Activated CD8-positive, alpha-beta T cell treated with anti-CD3 and anti-CD28 coated beads for 36 hours (primary cell): ENCODE measurements around the gene PROKR1. TPM values are rescaled to one million over a fixed set of nuclear protein-coding genes. Genes with fewer than 3 reads are reported as not detected.

Experiments
- ATAC-seq: fragments of 200-7000 bp; cut with Tn5 transposase; one replicate; pipeline ENCODE4 v1.10.0; 2021; ENCODE audit warnings: mild to moderate bottlenecking, moderate library complexity
- CTCF ChIA-PET: fragments of 350-600 bp; sonication (Branson Sonifier 250); formaldehyde crosslinking; loops from one replicate; lab custom pipeline; 2021; ENCODE audit warnings: antibody characterized with exemption; lab: Charles Lee
- POLR2A ChIA-PET: fragments of 350-600 bp; sonication (Branson Sonifier 250); formaldehyde crosslinking; loops from one replicate; lab custom pipeline; 2021; ENCODE audit warnings: antibody characterized with exemption; lab: Charles Lee
- DNase-seq: peaks from one replicate; pipeline ENCODE4 v3.0.0-alpha.2; 2020
- H3K27ac Mint-ChIP-seq: one replicate; pipeline ENCODE4 v1.8.0; 2021; ENCODE audit warnings: mild to moderate bottlenecking, mixed read lengths
- H3K27me3 Mint-ChIP-seq: one replicate; pipeline ENCODE4 v1.8.0; 2021; ENCODE audit warnings: mixed read lengths
- H3K36me3 Mint-ChIP-seq: one replicate; pipeline ENCODE4 v1.8.0; 2021; ENCODE audit warnings: low read depth, mixed read lengths
- H3K4me1 Mint-ChIP-seq: one replicate; pipeline ENCODE4 v1.8.0; 2021; ENCODE audit warnings: low read depth, mixed read lengths
- H3K4me3 Mint-ChIP-seq: one replicate; pipeline ENCODE4 v1.8.0; 2021; ENCODE audit warnings: mild to moderate bottlenecking, moderate library complexity, mixed read lengths
- H3K9me3 Mint-ChIP-seq: one replicate; pipeline ENCODE4 v1.8.0; 2021; ENCODE audit warnings: mixed read lengths
- intact Hi-C: fragments of 100-400 bp; cut with micrococcal nuclease; formaldehyde crosslinking; loops from one replicate; pipeline ENCODE4 v1.10.0; 2022
- total RNA-seq, 2 experiments: library from RNA; stranded (reverse); gene quantifications; one replicate each; pipeline ENCODE4 v1.2.3, GENCODE V29; 2021
- TF ChIP-seq, protein P1 (sequence below): fragments of 200-600 bp; IDR thresholded peaks from one replicate; pipeline ENCODE4 v1.8.0; 2022; ENCODE audit warnings: antibody characterized with exemption, mild to moderate bottlenecking

PROKR1 gene
- total RNA-seq, 2 experiments from 2014 or later = not detected

DNA sequence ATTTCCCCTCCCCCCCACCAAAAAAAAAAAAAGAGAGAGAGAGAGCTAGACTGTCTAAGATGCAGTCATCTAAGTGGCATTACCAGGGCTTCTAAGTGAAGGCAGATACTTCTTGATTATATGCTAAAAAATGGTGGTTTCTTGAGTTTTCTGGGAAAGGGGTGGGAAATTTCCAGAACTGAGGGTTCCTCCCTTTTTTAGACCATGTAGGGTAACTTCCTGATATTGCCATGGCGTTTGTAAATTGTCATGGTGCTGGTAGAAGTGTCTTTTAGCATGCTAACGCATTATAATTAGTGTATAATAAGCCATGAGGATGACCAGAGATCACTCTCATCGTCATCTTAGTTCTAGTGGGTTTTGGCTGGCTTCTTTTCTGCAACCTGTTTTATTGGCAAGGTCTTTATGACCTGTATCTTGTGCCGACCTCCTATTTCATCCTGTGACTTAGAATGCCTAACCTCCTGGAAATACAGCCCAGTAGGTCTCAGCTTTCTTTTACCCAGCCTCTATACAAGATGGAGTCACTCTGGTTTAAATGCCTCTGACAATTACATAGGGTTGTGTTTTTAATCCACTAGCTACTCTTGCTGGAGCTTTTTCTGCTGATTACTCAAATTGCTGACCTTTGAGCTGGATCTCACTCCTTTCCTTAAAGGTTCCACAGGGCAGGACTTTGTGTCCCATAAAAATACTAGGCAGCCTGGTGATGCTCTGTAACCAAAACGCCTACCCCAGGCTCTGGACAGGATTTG lies 30.4 kb upstream of the PROKR1 start:
- Mint-ChIP-seq H3K27me3 (no peaks in the 10 kb centered on the region), H3K9me3 (peaks cover 16% of the 10 kb centered on the region), H3K4me3 (no peak overlapping the region), H3K36me3 (peaks cover 4% of the 10 kb centered on the region), H3K4me1 (no peaks in the 10 kb centered on the region), H3K27ac (no peak overlapping the region)
- intact Hi-C loops = no loop called here
- POLR2A ChIA-PET = no interaction called here
- no peak for ATAC-seq
- TF ChIP-seq, protein P1, sequence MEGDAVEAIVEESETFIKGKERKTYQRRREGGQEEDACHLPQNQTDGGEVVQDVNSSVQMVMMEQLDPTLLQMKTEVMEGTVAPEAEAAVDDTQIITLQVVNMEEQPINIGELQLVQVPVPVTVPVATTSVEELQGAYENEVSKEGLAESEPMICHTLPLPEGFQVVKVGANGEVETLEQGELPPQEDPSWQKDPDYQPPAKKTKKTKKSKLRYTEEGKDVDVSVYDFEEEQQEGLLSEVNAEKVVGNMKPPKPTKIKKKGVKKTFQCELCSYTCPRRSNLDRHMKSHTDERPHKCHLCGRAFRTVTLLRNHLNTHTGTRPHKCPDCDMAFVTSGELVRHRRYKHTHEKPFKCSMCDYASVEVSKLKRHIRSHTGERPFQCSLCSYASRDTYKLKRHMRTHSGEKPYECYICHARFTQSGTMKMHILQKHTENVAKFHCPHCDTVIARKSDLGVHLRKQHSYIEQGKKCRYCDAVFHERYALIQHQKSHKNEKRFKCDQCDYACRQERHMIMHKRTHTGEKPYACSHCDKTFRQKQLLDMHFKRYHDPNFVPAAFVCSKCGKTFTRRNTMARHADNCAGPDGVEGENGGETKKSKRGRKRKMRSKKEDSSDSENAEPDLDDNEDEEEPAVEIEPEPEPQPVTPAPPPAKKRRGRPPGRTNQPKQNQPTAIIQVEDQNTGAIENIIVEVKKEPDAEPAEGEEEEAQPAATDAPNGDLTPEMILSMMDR = no peak
- DNase-seq = no peak
- CTCF ChIA-PET = no interaction called here

DNA sequence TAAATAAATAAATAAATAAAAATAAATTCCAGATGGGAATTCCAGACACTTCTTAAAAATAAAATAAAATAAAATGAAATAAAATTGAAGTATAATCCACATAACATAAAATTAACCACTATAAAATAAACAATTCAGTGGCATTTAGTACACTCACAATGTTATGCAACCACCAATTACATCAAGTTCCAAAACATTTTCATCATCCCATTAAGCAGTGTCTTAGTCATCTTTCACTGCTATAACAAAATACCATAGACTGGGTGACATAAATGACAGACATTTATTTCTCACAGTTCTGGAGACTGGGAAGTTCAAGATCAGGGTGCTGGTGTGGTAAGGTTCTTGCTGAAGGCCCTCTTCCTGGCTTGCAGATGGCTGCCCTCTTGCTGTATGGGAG lies 22.6 kb upstream of the PROKR1 start:
- ChIA-PET POLR2A (no interaction called here), CTCF (interaction anchor here (1.4 kb wide), 1 partner anchor 25 kb away, joined by 6 read pairs; no protein-coding TSS in a partner anchor)
- H3K4me3 Mint-ChIP-seq = no peak overlapping the region
- TF ChIP-seq, protein P1 = no peak
- DNase-seq = no peak
- H3K9me3 Mint-ChIP-seq = peaks cover 10% of the 10 kb centered on the region
- H3K4me1 Mint-ChIP-seq = no peaks in the 10 kb centered on the region
- no peak for ATAC-seq
- H3K27me3 Mint-ChIP-seq = peaks cover 3% of the 10 kb centered on the region
- H3K27ac Mint-ChIP-seq = no peak overlapping the region
- intact Hi-C loops = no loop called here
- peaks cover 6% of the 10 kb centered on the region for H3K36me3 Mint-ChIP-seq

DNA sequence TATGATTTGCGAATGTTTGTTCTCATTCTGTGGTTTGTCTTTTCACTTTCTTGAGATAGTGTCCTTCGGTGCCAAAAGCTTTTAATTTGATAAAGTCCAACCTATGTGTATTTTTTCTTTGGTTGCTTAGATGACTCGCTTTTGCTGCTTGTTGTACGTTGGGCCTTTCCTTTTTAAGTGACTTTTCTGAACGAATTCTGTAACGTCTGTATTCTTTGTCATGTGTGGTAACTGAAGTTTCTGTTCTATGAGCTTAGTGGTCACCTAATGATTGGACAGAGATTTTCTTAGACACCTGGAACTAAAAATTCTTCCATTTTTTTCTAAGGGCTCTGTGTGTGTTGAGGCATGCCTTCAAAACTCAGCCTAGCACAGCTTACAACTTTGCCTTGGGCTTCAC lies 19.6 kb upstream of the PROKR1 start:
- ChIA-PET CTCF (interaction anchor here (1.0 kb wide), 1 partner anchor 14 kb away, joined by 3 read pairs; no protein-coding TSS in a partner anchor), POLR2A (no interaction called here)
- H3K36me3 Mint-ChIP-seq = peaks cover 6% of the 10 kb centered on the region
- ATAC-seq (no peak), DNase-seq (no peak)
- H3K4me1 Mint-ChIP-seq = no peaks in the 10 kb centered on the region
- TF ChIP-seq, protein P1 = no peak
- H3K27ac Mint-ChIP-seq = no peak overlapping the region
- peaks cover 10% of the 10 kb centered on the region for H3K9me3 Mint-ChIP-seq
- H3K27me3 Mint-ChIP-seq = peaks cover 5% of the 10 kb centered on the region
- no peak overlapping the region for H3K4me3 Mint-ChIP-seq
- intact Hi-C loops = no loop called here

DNA sequence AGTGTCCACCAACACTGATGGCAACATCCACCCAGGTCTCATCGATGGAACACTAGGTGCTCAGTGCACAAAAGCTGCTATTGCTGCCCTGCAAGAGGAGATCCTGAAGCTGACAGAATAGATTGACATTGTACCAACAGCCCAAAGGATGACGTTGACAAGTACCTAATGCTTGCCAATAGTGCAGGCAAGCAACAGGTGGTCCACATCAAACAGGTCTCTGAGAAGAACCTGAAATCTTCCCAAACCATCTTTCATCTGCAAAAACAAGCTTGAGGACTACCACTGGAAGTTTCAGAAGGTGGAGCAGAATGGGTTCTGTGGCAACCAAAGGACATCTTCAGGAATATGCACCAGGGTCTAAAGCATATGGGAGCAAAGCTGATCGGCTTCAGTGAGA lies 15.8 kb upstream of the PROKR1 start:
- TF ChIP-seq, protein P1 = no peak
- CTCF ChIA-PET = interaction anchor here (0.8 to 3.2 kb wide), 2 partner anchors 32 to 164 kb away, joined by 3 to 13 read pairs; no protein-coding TSS in a partner anchor
- Mint-ChIP-seq H3K9me3 (peaks cover 5% of the 10 kb centered on the region), H3K27me3 (peaks cover 2% of the 10 kb centered on the region), H3K4me3 (no peak overlapping the region), H3K4me1 (no peaks in the 10 kb centered on the region), H3K36me3 (peaks cover under 1% of the 10 kb centered on the region), H3K27ac (no peak overlapping the region)
- POLR2A ChIA-PET = no interaction called here
- DNase-seq (no peak), ATAC-seq (no peak)
- intact Hi-C loops = no loop called here

DNA sequence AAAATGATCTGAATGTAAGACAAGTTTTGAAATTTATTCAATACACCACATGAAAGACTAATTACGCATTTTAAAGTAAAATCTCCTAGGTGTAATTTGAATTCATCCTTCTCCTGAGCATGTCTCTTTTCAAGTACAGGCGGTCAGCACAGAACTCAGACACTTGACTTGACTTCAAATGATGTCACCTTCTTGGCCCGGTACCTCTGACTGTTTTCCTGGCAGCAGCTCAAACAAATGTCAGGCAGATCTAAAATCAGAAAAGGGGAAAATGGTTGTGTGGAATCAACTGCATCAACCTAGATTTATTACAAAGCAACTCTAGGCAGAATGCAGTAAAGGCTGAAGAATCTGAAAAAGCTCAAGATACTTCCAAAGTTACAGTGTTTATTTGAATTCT lies 11.4 kb upstream of the PROKR1 start:
- CTCF ChIA-PET = no interaction called here
- Mint-ChIP-seq H3K27me3 (peaks cover 6% of the 10 kb centered on the region), H3K4me3 (no peak overlapping the region), H3K4me1 (no peaks in the 10 kb centered on the region), H3K9me3 (peaks cover 2% of the 10 kb centered on the region), H3K36me3 (no peaks in the 10 kb centered on the region), H3K27ac (no peak overlapping the region)
- no peak for DNase-seq
- TF ChIP-seq, protein P1 = no peak
- POLR2A ChIA-PET = no interaction called here
- intact Hi-C loops = no loop called here
- no peak for ATAC-seq
